Measurements from ENCODE around the gene LAMA5.

LAMA5 gene

GRCh38 chr20:62336329-62336728 lies 30.8 kb downstream of the LAMA5 start:
- Histone ChIP-seq H3K9me3 (ENCODE audit: control insufficient read depth, insufficient read depth, low read length) (no peaks in the 10 kb centered on the region), H3K9ac (ENCODE audit: low read depth, low read length) (no peak overlapping the region), H3K27me3 (ENCODE audit: control insufficient read depth, insufficient read depth, low read length) (no peaks in the 10 kb centered on the region), H3K4me1 (ENCODE audit: control insufficient read depth, insufficient read depth, low read length) (no peaks in the 10 kb centered on the region), H3K36me3 (ENCODE audit: control insufficient read depth, insufficient read depth, low read length) (peaks cover 73% of the 10 kb centered on the region), H3K4me3 (ENCODE audit: low read depth, low read length) (no peak overlapping the region)

GRCh38 chr20:62335532-62335931 lies 31.6 kb downstream of the LAMA5 start:
- H3K9ac ChIP-seq (ENCODE audit: low read depth, low read length): no peak overlapping the region
- H3K4me1 ChIP-seq (ENCODE audit: control insufficient read depth, insufficient read depth, low read length): no peaks in the 10 kb centered on the region
- no peaks in the 10 kb centered on the region for H3K27me3 ChIP-seq (ENCODE audit: control insufficient read depth, insufficient read depth, low read length)
- H3K4me3 ChIP-seq (ENCODE audit: low read depth, low read length): no peak overlapping the region
- H3K36me3 ChIP-seq (ENCODE audit: control insufficient read depth, insufficient read depth, low read length): peaks cover 72% of the 10 kb centered on the region
- no peaks in the 10 kb centered on the region for H3K9me3 ChIP-seq (ENCODE audit: control insufficient read depth, insufficient read depth, low read length)

- Histone ChIP-seq H3K9me3 (ENCODE audit: control insufficient read depth, insufficient read depth, low read length) (no peaks in the 10 kb centered on the region), H3K27me3 (ENCODE audit: control insufficient read depth, insufficient read depth, low read length) (no peaks in the 10 kb centered on the region), H3K4me1 (ENCODE audit: control insufficient read depth, insufficient read depth, low read length) (no peaks in the 10 kb centered on the region), H3K4me3 (ENCODE audit: low read depth, low read length) (no peak overlapping the region), H3K9ac (ENCODE audit: low read depth, low read length) (no peak overlapping the region), H3K36me3 (ENCODE audit: control insufficient read depth, insufficient read depth, low read length) (peaks cover 73% of the 10 kb centered on the region)
Observed at GRCh38 chr20:62334881-62335280, 32.2 kb downstream of the LAMA5 start.

- Histone ChIP-seq H3K9ac (ENCODE audit: low read depth, low read length) (no peak overlapping the region), H3K4me1 (ENCODE audit: control insufficient read depth, insufficient read depth, low read length) (no peaks in the 10 kb centered on the region), H3K36me3 (ENCODE audit: control insufficient read depth, insufficient read depth, low read length) (peaks cover 78% of the 10 kb centered on the region), H3K4me3 (ENCODE audit: low read depth, low read length) (no peak overlapping the region), H3K9me3 (ENCODE audit: control insufficient read depth, insufficient read depth, low read length) (no peaks in the 10 kb centered on the region), H3K27me3 (ENCODE audit: control insufficient read depth, insufficient read depth, low read length) (no peaks in the 10 kb centered on the region)
Observed at GRCh38 chr20:62333820-62334595, 33.1 kb downstream of the LAMA5 start.

GRCh38 chr20:62332989-62333819 lies 33.9 kb downstream of the LAMA5 start:
- H3K4me3 ChIP-seq (ENCODE audit: low read depth, low read length): no peak overlapping the region
- peaks cover 83% of the 10 kb centered on the region for H3K36me3 ChIP-seq (ENCODE audit: control insufficient read depth, insufficient read depth, low read length)
- H3K9me3 ChIP-seq (ENCODE audit: control insufficient read depth, insufficient read depth, low read length): no peaks in the 10 kb centered on the region
- H3K27me3 ChIP-seq (ENCODE audit: control insufficient read depth, insufficient read depth, low read length): no peaks in the 10 kb centered on the region
- no peak overlapping the region for H3K9ac ChIP-seq (ENCODE audit: low read depth, low read length)
- no peaks in the 10 kb centered on the region for H3K4me1 ChIP-seq (ENCODE audit: control insufficient read depth, insufficient read depth, low read length)

- Histone ChIP-seq H3K4me1 (ENCODE audit: control insufficient read depth, insufficient read depth, low read length) (no peaks in the 10 kb centered on the region), H3K27me3 (ENCODE audit: control insufficient read depth, insufficient read depth, low read length) (no peaks in the 10 kb centered on the region), H3K9me3 (ENCODE audit: control insufficient read depth, insufficient read depth, low read length) (no peaks in the 10 kb centered on the region), H3K9ac (ENCODE audit: low read depth, low read length) (no peak overlapping the region), H3K4me3 (ENCODE audit: low read depth, low read length) (no peak overlapping the region), H3K36me3 (ENCODE audit: control insufficient read depth, insufficient read depth, low read length) (peaks cover 83% of the 10 kb centered on the region)
Observed at GRCh38 chr20:62332421-62332820, 34.7 kb downstream of the LAMA5 start.

- Histone ChIP-seq H3K9ac (ENCODE audit: low read depth, low read length) (no peak overlapping the region), H3K4me3 (ENCODE audit: low read depth, low read length) (no peak overlapping the region), H3K27me3 (ENCODE audit: control insufficient read depth, insufficient read depth, low read length) (no peaks in the 10 kb centered on the region), H3K9me3 (ENCODE audit: control insufficient read depth, insufficient read depth, low read length) (no peaks in the 10 kb centered on the region), H3K4me1 (ENCODE audit: control insufficient read depth, insufficient read depth, low read length) (no peaks in the 10 kb centered on the region), H3K36me3 (ENCODE audit: control insufficient read depth, insufficient read depth, low read length) (peaks cover 82% of the 10 kb centered on the region)
Observed at GRCh38 chr20:62331347-62331746, 35.8 kb downstream of the LAMA5 start.

- no peaks in the 10 kb centered on the region for H3K4me1 ChIP-seq (ENCODE audit: control insufficient read depth, insufficient read depth, low read length)
- no peak overlapping the region for H3K4me3 ChIP-seq (ENCODE audit: low read depth, low read length)
- no peaks in the 10 kb centered on the region for H3K9me3 ChIP-seq (ENCODE audit: control insufficient read depth, insufficient read depth, low read length)
- no peak overlapping the region for H3K9ac ChIP-seq (ENCODE audit: low read depth, low read length)
- peaks cover 86% of the 10 kb centered on the region for H3K36me3 ChIP-seq (ENCODE audit: control insufficient read depth, insufficient read depth, low read length)
- no peaks in the 10 kb centered on the region for H3K27me3 ChIP-seq (ENCODE audit: control insufficient read depth, insufficient read depth, low read length)
Observed at GRCh38 chr20:62330576-62331317, 36.4 kb downstream of the LAMA5 start.

- no peaks in the 10 kb centered on the region for H3K4me1 ChIP-seq (ENCODE audit: control insufficient read depth, insufficient read depth, low read length)
- no peak overlapping the region for H3K4me3 ChIP-seq (ENCODE audit: low read depth, low read length)
- H3K9me3 ChIP-seq (ENCODE audit: control insufficient read depth, insufficient read depth, low read length): no peaks in the 10 kb centered on the region
- no peak overlapping the region for H3K9ac ChIP-seq (ENCODE audit: low read depth, low read length)
- H3K36me3 ChIP-seq (ENCODE audit: control insufficient read depth, insufficient read depth, low read length): peaks cover 93% of the 10 kb centered on the region
- H3K27me3 ChIP-seq (ENCODE audit: control insufficient read depth, insufficient read depth, low read length): no peaks in the 10 kb centered on the region
Observed at GRCh38 chr20:62329389-62330377, 37.4 kb downstream of the LAMA5 start.

- no peaks in the 10 kb centered on the region for H3K27me3 ChIP-seq (ENCODE audit: control insufficient read depth, insufficient read depth, low read length)
- H3K4me3 ChIP-seq (ENCODE audit: low read depth, low read length): no peak overlapping the region
- peaks cover 94% of the 10 kb centered on the region for H3K36me3 ChIP-seq (ENCODE audit: control insufficient read depth, insufficient read depth, low read length)
- no peaks in the 10 kb centered on the region for H3K9me3 ChIP-seq (ENCODE audit: control insufficient read depth, insufficient read depth, low read length)
- H3K9ac ChIP-seq (ENCODE audit: low read depth, low read length): no peak overlapping the region
- H3K4me1 ChIP-seq (ENCODE audit: control insufficient read depth, insufficient read depth, low read length): no peaks in the 10 kb centered on the region
Observed at GRCh38 chr20:62328684-62329388, 38.3 kb downstream of the LAMA5 start.
